ENCODE measurements around the gene BCAR1. TPM values are rescaled to one million over a fixed set of nuclear protein-coding genes. Genes with fewer than 3 reads are reported as not detected.
A peak's percentile ranks its signal among the peaks of the same experiment; 100 is the strongest.

The BCAR1 gene
- total and polyA plus RNA-seq, 2 of the 13 experiments (the other 11 are each of a cell fraction or from before 2014, with no cell fraction given): 48.1 to 51.7 TPM

DNA sequence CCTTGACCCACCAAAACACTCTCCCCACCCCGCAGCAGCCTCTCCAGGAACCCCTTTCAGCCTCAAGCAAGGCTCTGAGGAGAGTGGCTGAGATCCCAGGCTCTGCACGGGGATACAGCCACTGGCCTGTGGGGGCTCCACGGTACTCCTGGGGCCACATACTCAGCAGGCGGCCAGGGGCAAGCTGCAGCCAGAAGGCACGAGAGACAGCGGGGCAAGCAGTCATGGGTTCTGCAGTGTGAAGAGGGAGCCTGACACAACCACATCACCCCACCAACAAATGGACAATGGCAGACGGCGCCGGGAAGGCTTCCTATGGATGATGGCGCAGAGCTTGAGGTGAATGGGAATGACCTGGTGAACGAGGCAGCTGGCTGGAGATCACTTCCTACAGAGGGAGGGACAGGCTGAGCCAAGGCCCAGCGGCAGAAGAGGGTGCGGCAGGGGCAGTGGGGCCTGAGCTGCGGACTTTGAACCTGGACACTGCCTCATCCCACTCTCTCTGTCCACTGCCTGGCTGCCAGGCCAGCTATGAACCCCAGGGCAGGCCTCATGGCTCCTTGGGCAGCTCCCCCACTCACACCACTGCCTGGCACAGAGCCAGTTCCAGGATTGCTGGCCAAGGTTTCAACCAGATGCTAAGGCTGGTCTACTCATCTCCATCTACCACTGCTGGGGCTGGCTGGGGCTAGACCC, 10.8 kb upstream of the BCAR1 start (continued):
- TF ChIP-seq KLF9 (CRISPR knock-in tag; IDR thresholded peaks at IDR 0.05; ENCODE audit: low read depth) (0 out of 2 replicates have a peak, but pooled peaks have one; percentile 41), TAF15 (IDR thresholded peaks at IDR 0.05; ENCODE audit: low read depth, low read length, poor library complexity, severe bottlenecking) (no peak), ZNF253 (CRISPR knock-in tag; IDR thresholded peaks at IDR 0.05; ENCODE audit: borderline replicate concordance) (no peak), ZNF431 (CRISPR knock-in tag; IDR thresholded peaks at IDR 0.05; ENCODE audit: borderline replicate concordance, low read depth) (peak; percentile 67), ATRX (CRISPR knock-in tag; IDR thresholded peaks at IDR 0.05; ENCODE audit: borderline replicate concordance) (no peak), PHF21A (CRISPR knock-in tag; IDR thresholded peaks at IDR 0.05) (peak; percentile 99), THYN1 (CRISPR knock-in tag; IDR thresholded peaks at IDR 0.05; ENCODE audit: borderline replicate concordance, low read depth) (no peak), CBFB (CRISPR knock-in tag; IDR thresholded peaks at IDR 0.05) (no peak), ZNF296 (CRISPR knock-in tag; conservative IDR thresholded peaks at IDR 0.05) (peak; percentile 96), ZZZ3 (CRISPR knock-in tag; IDR thresholded peaks at IDR 0.05; ENCODE audit: borderline replicate concordance) (no peak), ZNF430 (CRISPR knock-in tag; IDR thresholded peaks at IDR 0.05) (no peak), ZNF232 (CRISPR knock-in tag; IDR thresholded peaks at IDR 0.05; ENCODE audit: borderline replicate concordance) (peak; percentile 92; the same call in 1 of the 2 replicates), ZNF256 (CRISPR knock-in tag; conservative IDR thresholded peaks at IDR 0.05) (peak; percentile 72; the same call in 1 of the 2 replicates), KDM1A (CRISPR knock-in tag; IDR thresholded peaks at IDR 0.05) (peak; percentile 60; the same call in 1 of the 2 replicates), SOX5 (CRISPR knock-in tag; IDR thresholded peaks at IDR 0.05; ENCODE audit: borderline replicate concordance) (peak; percentile 76; the same call in 1 of the 2 replicates), ZNF205 (CRISPR knock-in tag; IDR thresholded peaks at IDR 0.05) (peak; percentile 74; the same call in 1 of the 2 replicates), HOXA5 (CRISPR knock-in tag; IDR thresholded peaks at IDR 0.05) (peak; percentile 83), ZNF326 (CRISPR knock-in tag; IDR thresholded peaks at IDR 0.05; ENCODE audit: borderline replicate concordance) (no peak), ZNF678 (CRISPR knock-in tag; IDR thresholded peaks at IDR 0.05) (no peak), ZNF44 (CRISPR knock-in tag; IDR thresholded peaks at IDR 0.05) (no peak), ZNF274 (CRISPR knock-in tag; IDR thresholded peaks at IDR 0.05) (0 out of 2 replicates have a peak, but pooled peaks have one; percentile 36)
- TF ChIP-seq, protein P1, sequence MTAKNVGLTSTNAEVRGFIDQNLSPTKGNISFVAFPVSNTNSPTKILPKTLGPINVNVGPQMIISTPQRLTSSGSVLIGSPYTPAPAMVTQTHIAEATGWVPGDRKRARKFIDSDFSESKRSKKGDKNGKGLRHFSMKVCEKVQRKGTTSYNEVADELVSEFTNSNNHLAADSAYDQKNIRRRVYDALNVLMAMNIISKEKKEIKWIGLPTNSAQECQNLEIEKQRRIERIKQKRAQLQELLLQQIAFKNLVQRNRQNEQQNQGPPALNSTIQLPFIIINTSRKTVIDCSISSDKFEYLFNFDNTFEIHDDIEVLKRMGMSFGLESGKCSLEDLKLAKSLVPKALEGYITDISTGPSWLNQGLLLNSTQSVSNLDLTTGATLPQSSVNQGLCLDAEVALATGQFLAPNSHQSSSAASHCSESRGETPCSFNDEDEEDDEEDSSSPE (CRISPR knock-in tag; IDR thresholded peaks at IDR 0.05): peak; percentile 57; the same call in 1 of the 2 replicates
- TF ChIP-seq, protein P2, sequence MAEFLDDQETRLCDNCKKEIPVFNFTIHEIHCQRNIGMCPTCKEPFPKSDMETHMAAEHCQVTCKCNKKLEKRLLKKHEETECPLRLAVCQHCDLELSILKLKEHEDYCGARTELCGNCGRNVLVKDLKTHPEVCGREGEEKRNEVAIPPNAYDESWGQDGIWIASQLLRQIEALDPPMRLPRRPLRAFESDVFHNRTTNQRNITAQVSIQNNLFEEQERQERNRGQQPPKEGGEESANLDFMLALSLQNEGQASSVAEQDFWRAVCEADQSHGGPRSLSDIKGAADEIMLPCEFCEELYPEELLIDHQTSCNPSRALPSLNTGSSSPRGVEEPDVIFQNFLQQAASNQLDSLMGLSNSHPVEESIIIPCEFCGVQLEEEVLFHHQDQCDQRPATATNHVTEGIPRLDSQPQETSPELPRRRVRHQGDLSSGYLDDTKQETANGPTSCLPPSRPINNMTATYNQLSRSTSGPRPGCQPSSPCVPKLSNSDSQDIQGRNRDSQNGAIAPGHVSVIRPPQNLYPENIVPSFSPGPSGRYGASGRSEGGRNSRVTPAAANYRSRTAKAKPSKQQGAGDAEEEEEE (CRISPR knock-in tag; IDR thresholded peaks at IDR 0.05; ENCODE audit: borderline replicate concordance): no peak; the same call in 1 of the 2 replicates
- TF ChIP-seq, protein P3, sequence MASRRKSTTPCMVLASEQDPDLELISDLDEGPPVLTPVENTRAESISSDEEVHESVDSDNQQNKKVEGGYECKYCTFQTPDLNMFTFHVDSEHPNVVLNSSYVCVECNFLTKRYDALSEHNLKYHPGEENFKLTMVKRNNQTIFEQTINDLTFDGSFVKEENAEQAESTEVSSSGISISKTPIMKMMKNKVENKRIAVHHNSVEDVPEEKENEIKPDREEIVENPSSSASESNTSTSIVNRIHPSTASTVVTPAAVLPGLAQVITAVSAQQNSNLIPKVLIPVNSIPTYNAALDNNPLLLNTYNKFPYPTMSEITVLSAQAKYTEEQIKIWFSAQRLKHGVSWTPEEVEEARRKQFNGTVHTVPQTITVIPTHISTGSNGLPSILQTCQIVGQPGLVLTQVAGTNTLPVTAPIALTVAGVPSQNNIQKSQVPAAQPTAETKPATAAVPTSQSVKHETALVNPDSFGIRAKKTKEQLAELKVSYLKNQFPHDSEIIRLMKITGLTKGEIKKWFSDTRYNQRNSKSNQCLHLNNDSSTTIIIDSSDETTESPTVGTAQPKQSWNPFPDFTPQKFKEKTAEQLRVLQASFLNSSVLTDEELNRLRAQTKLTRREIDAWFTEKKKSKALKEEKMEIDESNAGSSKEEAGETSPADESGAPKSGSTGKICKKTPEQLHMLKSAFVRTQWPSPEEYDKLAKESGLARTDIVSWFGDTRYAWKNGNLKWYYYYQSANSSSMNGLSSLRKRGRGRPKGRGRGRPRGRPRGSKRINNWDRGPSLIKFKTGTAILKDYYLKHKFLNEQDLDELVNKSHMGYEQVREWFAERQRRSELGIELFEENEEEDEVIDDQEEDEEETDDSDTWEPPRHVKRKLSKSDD (CRISPR knock-in tag; IDR thresholded peaks at IDR 0.05; ENCODE audit: low read depth): peak; percentile 62

All from HepG2 (cell line).